Breast epithelium (tissue), 4 donors: Measurements from ENCODE around the gene DDX39A. TPM values are rescaled to one million over a fixed set of nuclear protein-coding genes. Genes with fewer than 3 reads are reported as not detected.
"Not testable (repeated sequence)": the region's sequence is repeated elsewhere in the genome, so short reads cannot be mapped to it uniquely, and the experiment has no call there.

Experiments
- DNase-seq, 2 donors: peaks; one replicate each; pipeline ENCODE4 v3.0.0-alpha.2; 2019; ENCODE audit warnings: low spot score in 2 of 2
- H3K27ac ChIP-seq, 2 donors: fragments of 200-600 bp; sonication (generic) in 1 of 2; one replicate each; pipeline ENCODE4 v1.5.1; 2016 to 2019; ENCODE audit warnings: mild to moderate bottlenecking in 1 of 2
- H3K27me3 ChIP-seq, 2 donors: fragments of 200-600 bp; sonication (generic) in 1 of 2; one replicate each; pipeline versions ENCODE4 v1.5.1 to v1.6.0; 2017 to 2019; ENCODE audit warnings: control low read depth in 1 of 2, mild to moderate bottlenecking in 1 of 2
- H3K36me3 ChIP-seq: fragments of 200-600 bp; one replicate; pipeline ENCODE4 v1.5.1; 2019
- H3K4me1 ChIP-seq, 2 donors: fragments of 200-600 bp; sonication (generic); one replicate each; pipeline ENCODE4 v1.5.1; 2016 to 2019; ENCODE audit warnings: control low read depth in 1 of 2
- H3K4me3 ChIP-seq, 3 donors: fragments of 200-600 bp; sonication (generic); 1 replicate in 2 of 3; 2 replicates in 1 of 3; pipeline ENCODE4 v1.5.1; 2016 to 2019; ENCODE audit warnings: mild to moderate bottlenecking in 3 of 3, moderate library complexity in 2 of 3
- H3K9me3 ChIP-seq, 2 donors: fragments of 200-600 bp; sonication (generic) in 1 of 2; one replicate each; pipeline ENCODE4 v1.5.1; 2016 to 2019; ENCODE audit warnings: control low read depth in 1 of 2
- POLR2A ChIP-seq: fragments of 450-650 bp; IDR thresholded peaks from one replicate; pipeline ENCODE4 v1.6.1; 2016; ENCODE audit warnings: antibody characterized with exemption, mild to moderate bottlenecking, moderate library complexity
- POLR2AphosphoS5 ChIP-seq, 3 donors: sonication (generic); formaldehyde crosslinking; IDR thresholded peaks; one replicate each; pipeline ENCODE4 v1.6.1; 2017; ENCODE audit warnings: antibody characterized with exemption in 3 of 3
- intact Hi-C: fragments of 100-400 bp; cut with DNase I; formaldehyde crosslinking; loops from one replicate; pipeline ENCODE4 v1.15.1; 2023; ENCODE audit warnings: low total_unique reads
- total RNA-seq, 3 donors: library from RNA; depleted of rRNA; stranded (reverse); fragments of >200 nt; gene quantifications; one replicate each; pipeline ENCODE4 v1.1.0, GENCODE V29; 2016
- TF ChIP-seq, protein P1 (sequence below), 3 donors: fragments of 450-650 bp; IDR thresholded peaks; one replicate each; pipeline ENCODE4 v1.5.1; 2016 to 2017; ENCODE audit warnings: antibody characterized with exemption in 3 of 3, mild to moderate bottlenecking in 3 of 3, moderate library complexity in 3 of 3

The DDX39A gene
- total RNA-seq, result 10 to 100 TPM; 65.9 to 79.0 (median 75.5) TPM

DNA sequence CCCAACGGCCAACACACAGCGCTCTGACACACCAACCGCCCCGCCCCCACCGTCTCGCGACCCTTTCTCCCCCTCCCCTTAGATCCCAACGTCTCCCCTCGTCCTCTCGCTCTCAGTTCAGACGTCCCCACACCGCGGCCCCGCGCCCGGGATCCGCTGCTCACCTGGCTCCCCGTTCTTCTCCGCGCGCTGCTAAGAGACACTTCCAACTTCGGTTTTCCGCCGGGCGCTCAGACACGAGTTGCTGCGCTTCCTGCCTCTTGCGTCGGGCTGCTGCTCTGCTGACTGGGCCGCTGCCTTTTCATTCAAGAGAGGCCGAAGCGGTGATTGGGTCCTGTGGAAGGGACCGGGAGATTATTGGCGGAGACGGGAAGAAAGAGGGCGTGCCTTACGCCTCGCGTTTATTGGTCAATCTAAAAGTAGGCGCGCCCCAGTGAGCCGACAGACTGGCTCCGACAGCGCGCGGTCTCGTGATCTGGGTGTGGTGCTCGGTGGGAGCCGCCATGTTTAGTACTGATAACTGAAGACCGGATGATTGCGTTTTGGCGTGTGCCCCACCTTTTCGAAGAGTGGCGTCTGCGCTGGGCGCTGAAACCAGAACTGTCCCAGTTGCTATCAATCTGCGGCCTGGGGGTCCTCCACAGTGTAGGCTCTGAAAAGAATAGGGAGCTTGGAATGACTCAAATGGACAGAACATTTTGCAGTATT, at the start of gene DDX39A:
Gene DDX39A, minus strand, starts transcription at position 236 of the 708 bp plus-strand sequence. CDS start 6,121 bp downstream, outside the sequence.
- peak within 1 kb of the TSS; percentile 83 to 90 (median 90) for H3K4me3 ChIP-seq
- intact Hi-C loops, result no loop called here
- no peaks in the 10 kb centered on the region for H3K27me3 ChIP-seq
- H3K4me1 ChIP-seq, result no peaks in the 10 kb centered on the region
- peak within 1 kb of the TSS; percentile 93 for H3K27ac ChIP-seq
- no peaks in the 10 kb centered on the region for H3K36me3 ChIP-seq
- TF ChIP-seq, protein P1, sequence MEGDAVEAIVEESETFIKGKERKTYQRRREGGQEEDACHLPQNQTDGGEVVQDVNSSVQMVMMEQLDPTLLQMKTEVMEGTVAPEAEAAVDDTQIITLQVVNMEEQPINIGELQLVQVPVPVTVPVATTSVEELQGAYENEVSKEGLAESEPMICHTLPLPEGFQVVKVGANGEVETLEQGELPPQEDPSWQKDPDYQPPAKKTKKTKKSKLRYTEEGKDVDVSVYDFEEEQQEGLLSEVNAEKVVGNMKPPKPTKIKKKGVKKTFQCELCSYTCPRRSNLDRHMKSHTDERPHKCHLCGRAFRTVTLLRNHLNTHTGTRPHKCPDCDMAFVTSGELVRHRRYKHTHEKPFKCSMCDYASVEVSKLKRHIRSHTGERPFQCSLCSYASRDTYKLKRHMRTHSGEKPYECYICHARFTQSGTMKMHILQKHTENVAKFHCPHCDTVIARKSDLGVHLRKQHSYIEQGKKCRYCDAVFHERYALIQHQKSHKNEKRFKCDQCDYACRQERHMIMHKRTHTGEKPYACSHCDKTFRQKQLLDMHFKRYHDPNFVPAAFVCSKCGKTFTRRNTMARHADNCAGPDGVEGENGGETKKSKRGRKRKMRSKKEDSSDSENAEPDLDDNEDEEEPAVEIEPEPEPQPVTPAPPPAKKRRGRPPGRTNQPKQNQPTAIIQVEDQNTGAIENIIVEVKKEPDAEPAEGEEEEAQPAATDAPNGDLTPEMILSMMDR (IDR thresholded peaks at IDR 0.05), result no peak
- TF ChIP-seq POLR2A (peak; percentile 51), POLR2AphosphoS5 (IDR thresholded peaks at IDR 0.05) (peak; percentile 84 to 97 (median 89))
- no peaks in the 10 kb centered on the region for H3K9me3 ChIP-seq
- peak; percentile 98 to 99 for DNase-seq

DNA sequence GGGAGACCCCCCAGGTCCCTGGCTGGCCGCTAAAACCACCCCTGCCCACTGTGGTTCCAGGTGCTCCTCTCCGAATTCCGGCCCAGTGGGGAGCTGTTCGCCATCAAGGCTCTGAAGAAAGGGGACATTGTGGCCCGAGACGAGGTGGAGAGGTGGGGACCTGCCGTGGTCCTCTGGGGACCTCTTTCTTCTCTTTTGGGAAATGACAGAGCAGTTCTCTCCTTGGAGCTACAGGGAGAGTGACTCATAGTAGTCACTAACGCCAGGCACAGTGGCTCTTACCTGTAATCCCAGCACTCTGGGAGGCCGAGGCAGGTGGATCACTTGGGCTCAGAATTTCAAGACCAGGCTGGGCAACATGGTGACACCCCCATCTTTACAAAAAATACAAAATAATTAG, 48.7 kb upstream of the DDX39A start:
- no peaks in the 10 kb centered on the region for H3K27me3 ChIP-seq
- no peak overlapping the region for H3K4me3 ChIP-seq
- H3K36me3 ChIP-seq, result no peaks in the 10 kb centered on the region
- H3K9me3 ChIP-seq, result no peaks in the 10 kb centered on the region
- TF ChIP-seq POLR2A (no peak), POLR2AphosphoS5 (IDR thresholded peaks at IDR 0.05) (no peak)
- TF ChIP-seq, protein P1 (IDR thresholded peaks at IDR 0.05), result no peak
- intact Hi-C loops, result no loop called here
- no peak for DNase-seq
- H3K27ac ChIP-seq, result no peak overlapping the region
- H3K4me1 ChIP-seq, result peaks cover 0 to 7% of the 10 kb centered on the region in 2 donors

DNA sequence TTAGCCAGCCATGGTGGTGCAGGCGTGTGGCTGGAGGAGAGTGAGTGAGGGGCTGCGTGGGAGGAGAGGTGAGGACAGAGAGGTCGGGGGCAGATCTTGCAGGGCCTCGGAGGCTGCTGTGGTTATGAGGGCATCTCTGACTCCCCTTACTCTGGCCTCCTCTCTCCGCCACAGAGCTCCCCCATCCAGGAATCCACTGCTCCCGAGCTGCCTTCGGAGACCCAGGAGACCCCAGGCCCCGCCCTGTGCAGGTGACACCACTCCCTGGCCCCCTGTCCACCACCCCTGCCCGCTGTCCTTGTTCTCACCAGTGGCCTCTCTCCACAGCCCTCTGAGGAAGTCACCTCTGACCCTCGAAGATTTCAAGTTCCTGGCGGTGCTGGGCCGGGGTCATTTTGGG, 48.2 kb upstream of the DDX39A start:
- intact Hi-C loops, result no loop called here
- no peak overlapping the region for H3K4me3 ChIP-seq
- no peak for DNase-seq
- TF ChIP-seq, protein P1 (IDR thresholded peaks at IDR 0.05), result no peak
- TF ChIP-seq POLR2AphosphoS5 (IDR thresholded peaks at IDR 0.05) (no peak), POLR2A (no peak)
- no peak overlapping the region for H3K27ac ChIP-seq
- H3K27me3 ChIP-seq, result no peaks in the 10 kb centered on the region
- no peaks in the 10 kb centered on the region for H3K36me3 ChIP-seq
- H3K4me1 ChIP-seq, result peaks cover 0 to 6% of the 10 kb centered on the region in 2 donors
- H3K9me3 ChIP-seq, result no peaks in the 10 kb centered on the region

DNA sequence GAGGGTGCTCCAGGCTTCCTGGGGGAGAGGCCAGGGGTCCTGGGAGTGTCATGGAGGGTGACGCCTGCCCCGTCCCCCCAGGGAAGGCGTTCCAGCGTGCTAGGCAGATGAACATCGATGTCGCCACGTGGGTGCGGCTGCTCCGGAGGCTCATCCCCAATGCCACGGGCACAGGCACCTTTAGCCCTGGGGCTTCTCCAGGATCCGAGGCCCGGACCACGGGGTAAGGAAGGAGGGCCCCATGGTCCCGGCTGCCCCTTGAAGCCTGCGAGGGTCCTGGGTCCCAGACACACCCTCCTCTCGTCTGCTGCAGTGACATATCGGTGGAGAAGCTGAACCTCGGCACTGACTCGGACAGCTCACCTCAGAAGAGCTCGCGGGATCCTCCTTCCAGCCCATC, 44.6 kb upstream of the DDX39A start:
- no peaks in the 10 kb centered on the region for H3K9me3 ChIP-seq
- TF ChIP-seq POLR2AphosphoS5 (IDR thresholded peaks at IDR 0.05) (no peak), POLR2A (no peak)
- TF ChIP-seq, protein P1 (IDR thresholded peaks at IDR 0.05), result no peak
- H3K27me3 ChIP-seq, result no peaks in the 10 kb centered on the region
- intact Hi-C loops, result no loop called here
- no peak overlapping the region for H3K4me3 ChIP-seq
- no peak for DNase-seq
- no peaks in the 10 kb centered on the region for H3K36me3 ChIP-seq
- H3K4me1 ChIP-seq, result no peaks in the 10 kb centered on the region
- H3K27ac ChIP-seq, result no peak overlapping the region

- H3K36me3 ChIP-seq, H3K4me3 ChIP-seq, H3K4me1 ChIP-seq, DNase-seq, H3K9me3 ChIP-seq, H3K27ac ChIP-seq, intact Hi-C loops, H3K27me3 ChIP-seq: not testable (repeated sequence)
These were observed 43.3 kb upstream of the DDX39A start for GRCh38 chr19:14462401-14462800.
